ENCODE data around the gene SLC4A3.

Gene SLC4A3, protein sequence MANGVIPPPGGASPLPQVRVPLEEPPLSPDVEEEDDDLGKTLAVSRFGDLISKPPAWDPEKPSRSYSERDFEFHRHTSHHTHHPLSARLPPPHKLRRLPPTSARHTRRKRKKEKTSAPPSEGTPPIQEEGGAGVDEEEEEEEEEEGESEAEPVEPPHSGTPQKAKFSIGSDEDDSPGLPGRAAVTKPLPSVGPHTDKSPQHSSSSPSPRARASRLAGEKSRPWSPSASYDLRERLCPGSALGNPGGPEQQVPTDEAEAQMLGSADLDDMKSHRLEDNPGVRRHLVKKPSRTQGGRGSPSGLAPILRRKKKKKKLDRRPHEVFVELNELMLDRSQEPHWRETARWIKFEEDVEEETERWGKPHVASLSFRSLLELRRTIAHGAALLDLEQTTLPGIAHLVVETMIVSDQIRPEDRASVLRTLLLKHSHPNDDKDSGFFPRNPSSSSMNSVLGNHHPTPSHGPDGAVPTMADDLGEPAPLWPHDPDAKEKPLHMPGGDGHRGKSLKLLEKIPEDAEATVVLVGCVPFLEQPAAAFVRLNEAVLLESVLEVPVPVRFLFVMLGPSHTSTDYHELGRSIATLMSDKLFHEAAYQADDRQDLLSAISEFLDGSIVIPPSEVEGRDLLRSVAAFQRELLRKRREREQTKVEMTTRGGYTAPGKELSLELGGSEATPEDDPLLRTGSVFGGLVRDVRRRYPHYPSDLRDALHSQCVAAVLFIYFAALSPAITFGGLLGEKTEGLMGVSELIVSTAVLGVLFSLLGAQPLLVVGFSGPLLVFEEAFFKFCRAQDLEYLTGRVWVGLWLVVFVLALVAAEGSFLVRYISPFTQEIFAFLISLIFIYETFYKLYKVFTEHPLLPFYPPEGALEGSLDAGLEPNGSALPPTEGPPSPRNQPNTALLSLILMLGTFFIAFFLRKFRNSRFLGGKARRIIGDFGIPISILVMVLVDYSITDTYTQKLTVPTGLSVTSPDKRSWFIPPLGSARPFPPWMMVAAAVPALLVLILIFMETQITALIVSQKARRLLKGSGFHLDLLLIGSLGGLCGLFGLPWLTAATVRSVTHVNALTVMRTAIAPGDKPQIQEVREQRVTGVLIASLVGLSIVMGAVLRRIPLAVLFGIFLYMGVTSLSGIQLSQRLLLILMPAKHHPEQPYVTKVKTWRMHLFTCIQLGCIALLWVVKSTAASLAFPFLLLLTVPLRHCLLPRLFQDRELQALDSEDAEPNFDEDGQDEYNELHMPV

DNA sequence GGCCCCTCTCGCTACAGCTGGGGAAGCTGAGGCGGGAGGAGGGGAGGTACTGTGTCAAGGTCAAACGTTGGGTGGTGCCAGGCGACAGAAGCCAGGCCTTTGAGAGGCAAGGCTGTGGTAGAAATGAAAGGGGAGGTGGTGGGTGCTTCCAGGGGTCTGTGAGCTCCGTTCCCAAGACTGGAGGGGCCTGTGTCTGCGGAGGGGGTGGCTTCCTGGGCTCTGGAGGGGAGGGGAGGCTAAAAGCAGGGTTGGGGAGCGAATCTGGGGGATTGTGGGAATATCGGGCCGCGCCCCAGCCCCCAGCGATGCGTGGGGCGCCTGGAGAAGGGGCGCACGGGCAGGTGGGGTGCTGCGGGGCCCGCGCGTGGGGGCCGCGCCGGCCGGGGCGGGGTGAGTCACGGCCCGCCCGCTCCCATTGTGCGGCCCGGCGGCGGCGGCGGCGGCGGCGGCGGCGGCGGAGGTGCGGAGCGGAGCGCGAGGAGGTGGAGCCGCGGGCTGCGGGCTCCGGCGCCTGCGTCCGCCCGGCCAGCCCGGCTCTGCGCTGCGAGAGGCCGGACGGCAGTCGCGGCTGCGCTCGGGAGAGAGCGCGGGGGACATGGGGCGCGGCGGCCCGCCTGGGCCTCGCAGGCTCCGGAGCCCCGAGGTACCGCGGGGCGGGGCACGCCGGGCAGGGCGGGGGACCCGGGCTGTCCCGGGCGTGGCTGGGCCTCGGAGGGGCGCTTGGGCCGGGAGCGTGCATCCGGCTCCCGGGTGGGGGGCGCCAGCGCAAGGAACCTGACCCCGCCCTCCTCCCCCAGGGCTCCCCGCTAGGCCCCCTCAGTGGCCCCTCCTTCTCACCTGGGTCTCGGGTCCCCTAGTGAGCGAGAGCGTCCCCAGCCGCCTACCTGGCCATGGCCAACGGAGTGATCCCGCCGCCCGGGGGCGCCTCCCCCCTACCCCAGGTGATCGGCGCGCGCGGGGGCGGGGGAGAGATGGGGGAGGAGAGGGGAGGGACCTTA lies at the start of gene SLC4A3:
TSS of gene SLC4A3 (plus strand) at position 528 of the 998 bp plus-strand sequence. CDS start at position 891, 363 bp downstream.
- DNase-seq = peak in 1 of 2 experiments; percentile 25

DNA sequence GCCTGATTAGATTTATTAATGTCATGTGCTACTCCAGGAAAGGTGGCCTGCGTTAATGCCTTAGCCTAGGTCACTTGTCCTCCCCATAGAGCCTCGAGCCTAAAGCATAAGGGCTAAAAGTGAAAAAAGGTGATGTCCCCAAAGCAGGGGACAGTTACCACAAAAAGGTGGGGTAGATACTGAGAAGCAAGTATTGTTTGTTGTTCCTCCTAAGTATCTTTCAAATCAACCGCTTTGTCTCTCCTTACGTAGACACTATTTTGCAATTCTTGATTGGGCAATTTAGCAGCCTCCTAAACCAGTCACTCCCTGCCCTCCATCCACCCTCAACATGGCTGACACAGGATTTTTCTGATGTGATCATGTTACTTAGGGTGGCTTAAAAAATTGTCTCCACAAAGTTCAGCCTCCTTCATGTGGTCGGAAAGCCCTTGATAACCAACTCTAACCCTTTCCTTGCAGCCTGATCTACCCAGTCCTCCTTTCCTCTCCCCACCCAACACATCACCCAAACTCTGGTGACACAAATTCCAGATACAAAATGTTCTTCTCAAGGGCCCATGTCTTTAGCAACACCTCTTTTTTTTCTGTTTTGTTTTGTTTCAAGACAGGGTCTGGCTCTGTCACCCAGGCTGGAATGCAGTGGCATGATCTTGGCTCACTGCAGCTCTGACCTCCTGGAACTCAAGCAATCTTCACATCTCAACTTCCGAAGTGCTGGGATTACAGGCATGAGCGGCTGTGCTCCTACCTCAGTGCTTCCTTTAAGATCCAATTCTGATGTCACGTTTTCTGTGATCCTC lies 48.4 kb upstream of the SLC4A3 start:
- no peak for DNase-seq

DNA sequence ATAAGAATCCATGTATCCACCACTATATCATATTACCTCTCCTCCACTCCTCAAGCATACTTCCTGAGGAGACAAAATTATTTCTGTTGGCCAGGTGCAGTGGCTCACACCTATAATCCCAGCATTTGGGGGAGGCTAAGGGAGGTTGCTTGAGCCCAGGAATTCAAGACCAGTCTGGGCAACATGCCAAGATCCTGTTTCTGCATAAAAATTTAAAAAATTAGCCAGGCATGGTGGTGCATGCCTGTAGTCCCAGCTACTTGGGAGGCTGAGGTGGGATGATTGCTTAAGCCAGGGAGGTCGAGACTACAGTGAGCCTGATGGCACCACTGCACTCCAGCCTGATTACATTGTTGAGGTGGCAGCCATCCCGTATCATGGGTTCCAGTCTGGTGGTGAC lies 46.1 kb upstream of the SLC4A3 start:
- no peak for DNase-seq

GRCh38 chr2:219591091-219591490 lies 36.3 kb upstream of the SLC4A3 start:
- no peak for DNase-seq

GRCh38 chr2:219592736-219593135 lies 34.7 kb upstream of the SLC4A3 start:
- DNase-seq = no peak

GRCh38 chr2:219593154-219593553 lies 34.3 kb upstream of the SLC4A3 start:
- DNase-seq = no peak

GRCh38 chr2:219595256-219595655 lies 32.2 kb upstream of the SLC4A3 start:
- DNase-seq = no peak

GRCh38 chr2:219596954-219597551 lies 30.4 kb upstream of the SLC4A3 start:
- DNase-seq = no peak

DNA sequence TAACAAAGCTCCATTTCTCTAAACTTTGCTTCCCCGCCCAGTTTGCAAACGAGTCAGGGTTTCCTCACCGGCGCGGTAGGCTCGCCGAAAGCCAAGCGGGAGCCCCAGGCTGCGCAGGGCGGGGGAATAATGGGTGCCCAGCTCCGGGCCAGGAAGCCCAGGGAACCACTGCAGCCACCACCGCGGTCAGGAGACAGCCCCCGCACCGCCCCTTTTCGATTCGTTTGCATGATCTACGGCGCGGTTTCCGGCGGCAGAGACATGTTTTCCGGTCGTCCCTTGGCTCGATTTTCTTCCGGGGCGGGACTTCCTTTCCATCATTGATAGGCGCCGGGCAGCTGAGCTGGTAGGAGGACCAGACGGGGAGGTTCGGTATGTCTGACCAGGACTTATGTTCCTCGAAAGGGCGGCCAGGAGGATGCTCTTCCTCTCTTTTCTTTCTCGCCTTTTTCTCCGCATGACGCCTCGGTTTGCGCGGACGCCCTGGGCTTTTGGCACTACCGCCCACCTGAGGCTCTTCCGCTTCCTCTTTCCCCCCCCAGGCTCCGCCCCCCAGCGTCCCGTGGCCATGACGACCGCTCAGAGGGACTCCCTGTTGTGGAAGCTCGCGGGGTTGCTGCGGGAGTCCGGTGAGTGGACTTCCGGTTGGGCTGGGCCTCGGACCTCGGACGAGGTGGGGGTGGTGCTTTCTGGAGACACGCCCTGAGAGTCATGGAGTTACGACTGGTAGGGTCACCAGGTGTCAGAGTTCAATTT lies 29.7 kb upstream of the SLC4A3 start, which contains the start of gene STK11IP:
TSS of gene STK11IP (plus strand) at position 306 of the 756 bp plus-strand sequence. CDS start at position 569, 263 bp downstream.
- DNase-seq = peak; percentile 91 to 92

DNA sequence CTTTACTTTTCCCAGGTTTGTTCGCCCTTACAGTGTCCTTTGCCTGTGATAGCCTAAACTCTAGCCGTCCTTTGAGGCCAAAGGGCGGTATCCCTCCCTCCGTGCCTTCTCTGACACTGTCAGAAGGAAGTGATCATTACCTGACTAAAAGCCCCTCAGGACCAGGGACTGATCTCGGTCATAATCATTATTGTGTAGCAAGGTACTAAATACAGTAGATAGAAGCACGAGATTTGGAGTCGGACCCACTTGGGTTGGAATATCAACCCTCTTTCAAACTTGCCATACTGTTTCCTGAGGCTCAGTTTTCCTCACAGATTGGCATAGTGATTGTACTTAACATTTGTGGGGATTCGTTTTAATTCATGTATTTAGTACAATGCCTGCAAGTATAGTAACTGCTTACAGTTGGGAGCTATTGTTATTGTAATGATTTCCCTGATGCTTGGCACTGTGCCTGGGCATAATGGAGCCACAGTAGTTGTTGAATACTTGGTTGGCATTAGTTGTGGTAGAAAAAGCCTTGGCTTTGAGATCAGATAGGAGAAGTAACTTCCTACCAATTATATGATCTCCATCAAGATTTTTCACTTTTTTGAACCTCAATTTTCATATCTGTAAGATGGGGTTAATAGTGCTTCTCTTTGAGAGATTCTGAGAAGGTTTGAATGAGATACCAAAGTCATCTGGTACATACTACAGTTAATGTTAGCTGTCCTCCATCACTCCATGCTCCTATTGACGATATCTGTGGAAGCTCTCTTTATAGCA lies 28.9 kb upstream of the SLC4A3 start:
- DNase-seq = no peak

- DNase-seq = no peak
These were observed 23.7 kb upstream of the SLC4A3 start for GRCh38 chr2:219603771-219604170.

- DNase-seq = no peak
These were observed 21.8 kb upstream of the SLC4A3 start for GRCh38 chr2:219605607-219605954.

GRCh38 chr2:219607931-219608330 lies 19.5 kb upstream of the SLC4A3 start:
- DNase-seq = no peak

- no peak for DNase-seq
These were observed 18.9 kb upstream of the SLC4A3 start for GRCh38 chr2:219608399-219608964.

GRCh38 chr2:219609149-219609750 lies 18.2 kb upstream of the SLC4A3 start:
- DNase-seq = no peak

DNA sequence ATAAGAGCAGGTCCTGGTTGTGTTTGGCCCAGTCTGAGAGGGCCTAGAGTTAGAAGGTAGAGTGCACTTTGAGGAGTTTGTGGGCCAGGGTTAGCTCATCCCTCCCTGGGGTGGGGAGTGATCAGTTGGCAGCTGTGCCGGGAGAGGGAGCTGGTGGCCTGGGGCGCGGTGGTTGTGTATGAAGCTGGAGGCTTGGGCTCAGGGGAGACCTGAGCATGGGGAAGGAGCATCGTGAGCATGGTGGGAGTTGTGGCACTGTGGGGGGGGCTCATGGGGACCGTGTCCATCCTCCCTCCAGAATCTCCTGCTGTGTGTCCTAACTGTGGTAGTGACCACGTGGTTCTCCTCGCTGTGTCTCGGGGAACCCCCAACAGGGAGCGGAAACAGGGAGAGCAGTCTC lies 16.1 kb upstream of the SLC4A3 start:
- DNase-seq = no peak

DNA sequence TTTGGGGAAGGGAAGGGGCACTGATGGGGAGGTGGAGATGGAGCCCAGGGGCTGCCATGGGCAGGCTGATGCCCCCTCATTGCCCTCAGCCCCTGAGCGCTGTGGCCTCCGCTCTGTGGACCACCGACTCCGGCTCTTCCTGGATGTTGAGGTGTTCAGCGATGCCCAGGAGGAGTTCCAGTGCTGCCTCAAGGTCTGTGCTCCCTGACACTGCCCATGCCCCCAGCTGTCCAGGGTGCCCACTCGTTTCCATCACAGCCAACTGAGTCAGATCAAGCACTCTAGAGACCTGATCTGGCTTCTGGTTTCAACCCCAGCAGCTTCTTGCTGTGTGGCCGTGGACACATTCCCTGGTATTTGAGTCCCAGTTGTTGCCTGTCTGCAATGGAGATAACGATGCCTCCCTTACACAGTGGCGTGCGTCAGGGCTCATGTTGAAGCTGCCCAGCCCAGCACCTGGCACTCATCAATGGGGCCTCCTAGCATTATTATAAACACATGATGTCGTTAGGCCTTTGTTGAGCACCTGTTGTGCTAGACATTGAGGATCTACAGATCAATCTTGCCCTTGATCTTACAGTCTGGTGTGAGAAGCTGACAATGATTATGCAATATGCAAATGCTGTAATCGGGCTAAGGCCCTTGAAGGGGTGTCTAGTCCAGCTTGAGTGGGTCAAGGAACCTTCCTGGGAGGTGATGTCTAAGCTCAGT lies 15.4 kb upstream of the SLC4A3 start:
- no peak for DNase-seq
